Brain pericyte (primary cell): Measurements from ENCODE around the gene P2RY13.

ENCODE experiments used
- DNase-seq: peaks from one replicate; pipeline ENCODE4 v3.0.0-alpha.2; 2012; ENCODE audit warnings: low read depth, low spot score

P2RY13 gene

DNA sequence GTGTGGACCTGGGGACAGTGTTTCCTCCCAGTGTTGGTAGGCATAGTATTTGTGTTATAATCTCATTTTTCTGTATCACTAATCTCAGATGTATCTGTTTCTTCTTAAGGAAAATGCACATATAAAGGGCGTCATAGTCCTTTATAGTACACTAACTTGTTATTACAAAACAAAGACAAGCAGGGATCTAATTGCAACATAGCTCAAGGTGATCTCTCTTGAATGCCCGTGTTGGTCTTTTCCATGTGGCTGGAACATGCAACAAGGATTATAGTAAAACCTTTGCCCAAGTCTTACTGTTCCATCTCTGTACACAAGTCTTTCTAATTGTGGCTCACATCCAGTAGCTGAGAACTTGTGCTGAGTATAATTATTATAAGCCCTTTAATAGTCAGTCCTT is 9.2 kb downstream of the P2RY13 start:
- no peak for DNase-seq

DNA sequence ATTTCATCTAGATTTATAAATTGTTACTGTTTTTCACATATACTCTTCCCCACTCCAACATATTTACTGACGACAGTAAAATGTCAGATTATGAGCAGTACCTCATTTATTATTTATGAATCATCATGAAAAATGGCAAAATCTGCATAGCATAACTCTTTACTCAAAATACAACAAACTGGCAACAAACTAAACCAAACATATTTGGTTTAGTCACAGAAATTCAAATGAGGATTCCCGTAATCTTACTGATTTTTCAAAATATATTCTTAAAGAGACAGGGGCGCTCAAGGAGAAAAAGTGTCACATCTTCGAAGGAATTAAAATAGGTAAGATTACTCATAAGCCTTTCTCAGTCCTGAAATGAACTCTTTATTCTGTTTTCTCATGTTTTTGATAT is 9.7 kb downstream of the P2RY13 start:
- no peak for DNase-seq

DNA sequence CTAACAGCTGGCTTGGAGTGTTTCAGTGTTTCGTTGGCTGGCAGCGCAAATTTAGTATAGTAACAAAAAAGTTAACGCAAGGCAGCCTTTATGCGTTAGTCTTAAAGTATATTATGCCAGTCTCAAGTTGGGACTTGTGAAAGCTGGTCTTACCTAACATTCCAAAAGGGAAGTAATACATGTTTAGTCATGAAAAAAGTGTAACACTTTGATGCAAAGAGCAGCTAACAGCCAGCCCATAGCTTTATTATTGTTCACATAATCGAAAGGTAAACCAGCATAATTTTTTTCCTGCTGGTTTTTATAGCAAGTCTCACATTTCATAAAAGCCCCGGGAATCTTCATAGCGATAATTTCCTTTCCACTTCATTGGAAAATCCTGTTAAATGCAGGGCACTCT is 10.4 kb downstream of the P2RY13 start:
- no peak for DNase-seq

DNA sequence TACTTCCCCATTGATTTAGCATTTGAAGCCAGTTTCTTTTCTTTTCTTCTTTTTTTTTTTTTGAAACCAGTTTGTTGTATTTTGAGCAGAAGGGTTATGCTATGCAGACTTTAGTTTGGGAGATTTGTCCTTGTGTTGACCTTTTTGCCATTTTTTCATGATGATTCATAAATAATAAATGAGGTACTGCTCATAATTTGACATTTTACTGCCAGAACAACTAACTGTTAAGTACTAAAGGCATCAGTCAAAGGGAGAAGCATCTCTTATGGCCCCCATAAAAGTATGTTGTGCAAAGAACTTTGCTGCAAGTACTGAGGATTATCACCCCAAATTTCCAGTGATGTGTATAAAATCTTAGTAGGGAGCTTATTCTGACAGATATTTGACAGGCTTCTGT is 11.0 kb downstream of the P2RY13 start:
- no peak for DNase-seq

DNA sequence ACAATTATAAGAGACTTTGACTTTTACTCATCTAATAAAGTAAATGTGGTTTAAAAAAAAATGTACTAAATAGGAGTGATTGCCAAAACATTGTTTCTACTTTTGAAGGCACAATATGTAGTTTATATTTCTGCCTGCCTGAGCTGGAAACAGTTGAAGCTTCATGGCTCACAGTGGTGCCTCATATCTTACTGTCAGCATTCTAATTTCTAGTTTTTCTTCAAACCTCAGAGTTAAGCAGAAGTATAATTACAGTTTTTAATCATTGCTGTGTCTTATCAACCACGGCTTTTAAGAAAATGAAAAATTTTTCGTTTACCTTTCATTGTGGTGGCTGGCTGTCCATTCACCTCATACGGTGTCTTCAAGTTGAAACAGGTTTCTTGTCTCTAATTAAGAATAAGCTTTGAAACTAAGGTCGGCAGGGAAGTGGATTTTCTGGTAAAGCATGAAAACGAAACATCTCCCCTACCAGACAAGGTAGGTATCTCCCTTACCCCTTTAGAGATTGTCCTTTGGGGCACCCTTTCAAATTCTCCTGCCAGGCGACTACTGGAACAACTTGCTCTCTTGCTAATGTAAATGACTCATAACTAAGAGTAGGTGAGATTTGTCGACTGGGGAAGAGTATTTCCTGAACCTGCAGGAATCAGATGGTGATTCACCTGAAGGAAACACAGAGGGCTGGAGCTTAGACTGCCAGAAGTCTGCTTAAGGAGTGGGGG is 12.9 kb downstream of the P2RY13 start, which contains the start of gene GPR87:
TSS of gene GPR87 (minus strand) at position 554 of the 725 bp plus-strand sequence. CDS start 16,720 bp downstream, outside the sequence.
- no peak for DNase-seq

DNA sequence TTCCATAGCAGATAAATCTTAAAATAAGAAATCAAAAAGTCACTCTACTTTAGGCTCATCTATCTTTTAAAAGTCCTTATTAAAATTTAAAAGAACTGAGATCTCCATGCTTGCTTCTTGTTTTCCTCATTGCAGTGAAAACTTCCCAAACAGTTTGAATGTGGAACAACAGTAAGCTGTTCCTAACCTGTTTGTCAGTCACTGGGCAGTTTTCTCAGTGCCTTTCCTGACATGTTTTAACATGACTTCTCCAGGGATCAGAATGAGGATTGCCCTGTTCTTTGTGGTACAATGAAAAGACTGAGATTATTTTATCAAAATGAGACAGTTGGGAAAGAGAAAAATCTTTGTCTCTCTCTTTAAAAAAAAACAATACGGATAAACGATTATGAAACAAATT is 13.5 kb downstream of the P2RY13 start:
- no peak for DNase-seq

DNA sequence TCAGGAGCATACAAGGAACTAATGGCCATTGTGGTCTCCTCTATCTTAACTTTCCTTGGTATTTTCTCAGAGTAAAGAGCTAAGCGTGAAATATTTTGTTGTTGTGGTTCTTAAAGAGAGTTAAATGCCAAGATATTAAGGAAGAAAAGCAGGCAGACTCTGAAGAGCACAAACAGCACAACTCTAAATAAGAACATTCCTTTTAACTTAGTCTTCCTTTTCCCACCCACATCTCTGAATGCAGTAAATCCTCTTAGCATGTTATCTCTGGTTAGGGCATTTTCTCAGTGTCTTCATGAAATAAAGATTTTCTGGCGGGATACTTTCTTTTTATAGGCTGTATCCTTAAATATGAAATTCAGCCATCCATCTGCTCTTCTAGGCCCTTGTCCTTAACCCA is 14.2 kb downstream of the P2RY13 start:
- DNase-seq: no peak

DNA sequence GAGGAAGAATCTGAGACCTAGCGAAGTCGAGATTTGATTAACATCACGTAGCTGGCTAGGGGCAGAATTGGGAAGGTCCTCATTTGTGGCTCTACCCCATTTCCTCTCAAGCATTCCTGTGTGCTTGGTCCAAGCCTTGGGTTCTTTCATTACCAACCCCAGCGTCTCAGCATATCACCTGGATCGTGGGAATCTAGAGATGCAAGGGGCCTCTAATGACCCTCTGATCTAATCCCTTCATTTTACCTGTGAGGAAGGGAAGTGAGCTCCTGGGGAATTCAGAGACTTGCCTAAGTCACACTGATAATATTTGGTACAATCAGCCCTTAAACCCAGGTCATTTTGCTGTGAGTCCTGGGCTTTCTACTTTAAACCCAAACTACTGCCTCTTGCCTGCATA is 14.8 kb downstream of the P2RY13 start:
- DNase-seq: no peak

DNA sequence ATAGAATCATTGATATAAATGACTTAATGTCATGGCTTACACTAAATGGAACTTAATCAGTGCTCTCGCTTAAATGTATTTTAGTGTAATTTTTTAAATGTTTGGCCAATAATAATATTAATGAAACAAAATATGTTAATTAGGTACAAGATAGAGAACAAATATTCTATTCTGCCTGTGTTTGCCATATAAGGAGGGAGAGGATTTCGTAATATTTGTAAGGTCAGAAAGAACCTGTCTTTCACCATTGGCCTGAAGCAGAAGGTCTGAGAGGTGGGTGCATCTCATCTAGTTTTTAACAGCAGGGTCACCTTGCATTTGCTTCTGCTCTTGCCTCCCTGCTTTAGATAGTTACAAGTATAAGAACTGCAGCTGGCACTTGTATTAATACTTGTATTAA is 15.2 kb downstream of the P2RY13 start:
- no peak for DNase-seq

DNA sequence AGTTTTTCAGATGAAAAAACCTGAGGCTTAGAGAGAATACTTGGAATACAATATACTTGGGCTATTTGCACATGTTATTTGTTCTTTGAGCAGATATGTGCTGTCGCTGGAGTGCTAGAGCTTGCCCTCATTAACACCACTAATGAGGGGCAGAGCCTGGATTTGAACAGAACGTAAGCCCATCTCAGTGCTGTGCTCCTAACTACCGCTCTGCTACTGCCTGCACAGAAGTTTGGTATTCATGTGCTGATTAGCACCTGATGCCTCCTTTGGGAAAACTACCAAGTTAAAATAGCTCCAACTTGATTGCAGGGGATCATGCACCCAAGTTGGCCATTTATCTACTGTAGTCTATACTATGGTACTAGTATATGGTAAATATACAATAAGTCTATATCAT is 16.4 kb downstream of the P2RY13 start:
- no peak for DNase-seq

DNA sequence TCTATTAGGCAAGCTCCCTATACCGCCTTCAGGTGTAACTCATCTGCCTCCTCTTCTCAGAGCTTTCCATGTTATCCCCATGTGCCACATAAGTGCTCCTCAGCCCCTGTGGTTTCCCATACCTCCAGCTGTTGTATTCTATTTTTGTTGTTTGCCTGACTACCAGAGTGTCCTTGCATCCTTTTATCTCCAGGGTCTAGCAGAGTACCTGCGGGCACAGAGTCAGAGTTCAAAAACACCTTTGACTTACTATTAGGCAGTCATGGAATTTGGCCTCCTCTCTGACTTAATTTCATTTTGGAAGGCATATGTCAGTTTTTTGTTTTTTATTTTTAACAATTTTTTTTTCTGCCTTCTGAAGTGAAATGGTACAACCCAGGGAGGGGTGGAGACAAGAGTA is 19.8 kb downstream of the P2RY13 start:
- DNase-seq: no peak

DNA sequence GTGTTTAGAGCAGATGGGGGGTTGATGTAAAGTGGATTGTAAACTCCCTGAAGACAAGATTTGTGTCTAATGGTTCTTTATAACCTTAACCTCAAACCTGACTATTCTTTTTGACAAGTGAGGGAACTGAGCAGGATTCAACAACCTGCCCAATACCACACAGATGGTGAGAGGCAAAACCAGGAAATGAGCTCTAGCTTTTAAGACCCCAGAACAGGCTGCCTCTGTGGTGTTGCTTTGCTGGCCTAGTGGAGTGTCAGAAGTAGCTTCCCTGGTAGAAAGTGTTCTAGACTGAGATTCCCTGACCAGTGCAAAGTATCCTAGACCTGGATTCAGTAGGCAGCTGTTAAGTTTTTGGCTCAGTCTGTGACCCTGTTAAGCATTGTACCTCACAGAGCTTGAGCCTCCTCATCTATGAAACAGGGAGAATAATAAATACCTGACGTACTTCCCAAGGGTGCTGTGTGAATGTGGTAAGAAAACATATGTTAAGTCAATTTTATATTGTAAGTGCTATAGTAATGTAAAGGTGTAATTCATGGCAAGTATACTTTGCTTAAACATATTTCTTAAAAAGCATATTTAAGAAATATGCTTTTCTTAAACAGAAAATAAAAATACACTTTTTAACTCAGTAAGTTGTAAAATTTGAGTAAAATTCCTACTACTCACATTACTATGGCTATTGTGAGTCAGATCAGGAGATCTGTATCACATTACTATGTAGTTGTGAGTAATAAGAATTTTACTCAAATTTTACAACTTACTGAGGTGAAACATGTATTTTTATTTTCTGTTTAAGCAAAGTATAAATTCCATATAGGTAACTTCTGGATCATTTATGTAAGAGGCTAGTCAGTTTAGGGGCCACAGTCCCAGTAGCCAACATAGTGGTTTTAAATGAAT is 21.5 kb downstream of the P2RY13 start:
- no peak for DNase-seq

DNA sequence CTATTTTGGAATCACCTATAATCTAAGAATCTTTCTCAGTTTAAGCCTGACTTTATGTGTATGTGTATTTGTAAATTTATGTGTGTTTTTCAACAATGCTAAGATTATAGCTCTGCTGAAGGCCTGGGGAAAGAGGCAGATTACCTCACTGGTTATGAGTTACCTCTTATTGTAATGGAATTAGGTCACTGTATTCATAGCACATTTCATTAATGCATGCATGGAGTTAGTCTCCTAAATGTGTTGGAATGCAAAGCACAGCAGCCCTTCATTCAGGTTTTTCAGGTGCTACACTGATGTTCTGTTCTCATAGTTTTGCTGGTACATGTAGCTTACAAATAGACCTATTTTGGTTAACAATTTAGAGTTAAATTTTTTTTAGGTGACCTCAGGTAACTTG is 22.2 kb downstream of the P2RY13 start:
- no peak for DNase-seq

DNA sequence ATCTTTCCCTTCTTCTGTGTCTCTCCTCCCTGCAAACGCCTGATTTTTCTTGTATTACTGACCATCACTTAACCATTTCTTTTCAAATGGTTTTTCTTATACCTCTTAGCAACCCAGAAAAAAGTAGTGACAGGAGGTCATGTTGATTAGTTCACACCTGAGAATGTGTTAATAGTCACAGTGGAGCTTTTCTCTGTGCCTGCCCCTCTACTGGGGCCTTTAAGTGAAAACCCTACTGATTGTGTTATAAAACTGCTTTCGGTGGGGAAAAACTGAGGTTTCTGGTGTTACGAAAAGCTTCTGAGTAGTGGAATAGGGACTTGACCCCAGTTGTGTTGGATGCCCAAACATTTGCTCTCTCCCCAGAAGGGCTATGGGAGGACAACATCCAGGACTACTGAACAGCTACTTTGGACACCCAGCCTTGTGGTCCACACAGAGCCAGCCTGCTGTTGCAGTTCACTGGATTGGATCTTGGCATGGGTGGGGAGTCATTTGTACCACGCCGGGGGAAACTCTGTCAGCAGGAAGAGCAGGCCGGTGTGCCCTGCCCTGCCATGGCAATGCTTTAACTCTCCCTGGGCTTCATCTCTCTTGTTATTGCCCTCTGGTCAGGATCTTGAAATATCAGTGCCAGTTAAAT is 23.1 kb downstream of the P2RY13 start:
- no peak for DNase-seq

DNA sequence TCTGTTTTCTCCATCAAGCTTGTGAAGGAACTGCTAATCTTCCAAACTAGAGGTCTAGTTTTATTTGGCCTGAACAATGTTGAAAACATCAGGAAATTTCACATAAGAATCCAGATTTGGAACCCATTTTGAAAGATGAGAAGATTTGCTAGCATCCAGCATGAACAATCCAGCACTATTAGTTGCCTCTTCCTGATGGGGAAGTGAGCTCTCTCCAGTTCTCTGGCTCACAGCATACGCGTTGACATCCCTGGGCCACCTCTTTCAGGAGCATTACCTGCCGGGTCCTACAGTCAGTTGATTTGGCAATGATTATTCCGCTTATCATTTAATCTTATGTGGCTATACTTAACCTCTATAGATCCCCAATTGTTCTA is 23.6 kb downstream of the P2RY13 start:
- DNase-seq: no peak

DNA sequence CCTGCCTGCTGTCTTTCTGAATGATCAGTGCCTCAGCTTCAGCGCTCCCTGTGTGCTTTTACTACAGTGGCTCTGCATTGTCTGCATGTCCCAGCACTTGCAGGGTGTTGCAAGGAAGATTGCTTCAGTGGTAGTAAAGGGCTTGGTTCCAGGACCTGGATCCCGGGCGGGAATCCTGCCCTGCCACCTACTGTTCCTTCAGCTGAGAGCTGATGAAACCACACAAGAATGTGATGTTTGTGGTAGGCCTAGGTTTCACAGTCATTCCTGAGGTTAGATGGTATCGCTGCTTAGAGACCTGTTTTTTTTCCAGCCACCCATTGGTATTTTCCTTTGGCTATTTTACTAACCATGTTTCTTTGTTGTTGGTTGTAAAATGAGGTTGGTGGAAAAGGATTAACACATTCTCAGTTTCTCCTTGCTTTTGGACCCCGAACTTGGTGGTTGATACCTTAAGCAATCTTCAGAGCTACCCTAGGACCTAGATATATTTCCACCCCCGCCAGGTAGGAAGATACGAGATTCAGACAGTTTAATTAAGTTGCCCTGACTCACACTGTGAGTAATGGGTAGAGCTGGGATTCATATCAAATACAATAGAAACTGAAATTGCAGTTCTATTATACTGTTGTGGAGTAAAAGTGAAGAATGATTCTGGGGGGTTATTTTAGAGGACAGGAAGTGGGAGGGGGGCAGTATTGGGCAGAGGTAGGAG is 24.1 kb downstream of the P2RY13 start:
- DNase-seq: peak; percentile 74

DNA sequence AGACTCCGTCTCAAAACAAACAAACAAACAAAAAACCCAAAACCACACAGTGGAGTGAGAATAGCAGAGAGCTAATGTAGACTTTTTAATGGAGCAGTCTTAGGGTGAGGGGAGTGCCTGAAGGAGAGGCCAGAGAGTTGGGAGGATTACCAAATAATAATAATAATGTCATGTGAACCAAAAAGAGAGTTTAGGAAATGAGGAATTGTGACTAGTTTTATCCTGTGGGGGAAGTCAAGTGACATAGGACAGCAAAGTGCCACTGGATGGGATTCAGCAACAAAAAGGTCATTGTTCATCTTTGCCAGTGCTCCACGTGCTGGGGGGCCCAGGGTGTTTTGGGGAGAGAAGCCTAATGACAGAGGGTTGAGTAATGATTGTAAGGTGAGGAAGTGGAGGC is 25.6 kb downstream of the P2RY13 start:
- DNase-seq: no peak

DNA sequence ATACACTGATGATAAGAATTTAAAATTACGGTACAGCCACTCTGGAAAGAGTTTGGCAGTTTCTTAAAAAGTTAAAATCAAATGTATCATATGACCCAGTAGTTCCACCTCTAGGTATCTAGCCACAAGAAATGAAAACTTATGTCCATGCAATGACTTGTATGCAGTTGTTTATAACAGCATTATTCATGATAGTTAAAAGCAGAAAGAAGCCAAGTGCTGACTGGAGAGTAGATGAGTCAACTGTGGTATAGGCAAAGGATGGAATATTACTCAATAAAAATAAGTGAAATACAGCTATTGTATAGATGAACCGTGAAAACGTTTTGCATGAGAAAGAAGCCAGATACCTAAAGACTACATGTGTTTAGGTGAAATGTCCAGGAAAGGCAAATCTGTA is 27.6 kb downstream of the P2RY13 start:
- no peak for DNase-seq

DNA sequence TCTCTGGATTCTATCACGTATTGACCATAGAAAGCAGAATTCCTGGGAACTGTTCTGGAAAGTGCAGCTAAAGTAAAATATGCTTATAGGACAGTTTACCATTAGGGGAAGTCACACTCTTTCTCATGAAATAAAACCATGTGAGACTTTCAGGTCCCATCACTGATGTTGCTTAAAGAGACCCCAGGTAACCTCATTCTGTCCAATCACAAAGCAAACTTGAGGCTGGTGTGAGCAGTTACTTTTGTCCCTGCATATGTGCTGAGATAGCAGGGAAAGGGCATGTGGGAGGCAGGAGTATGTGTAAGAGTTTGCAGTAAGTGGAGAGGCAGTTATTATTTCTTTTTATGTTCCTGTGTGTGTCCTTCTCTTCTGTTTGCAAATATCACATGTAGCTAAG is 28.8 kb downstream of the P2RY13 start:
- no peak for DNase-seq

DNA sequence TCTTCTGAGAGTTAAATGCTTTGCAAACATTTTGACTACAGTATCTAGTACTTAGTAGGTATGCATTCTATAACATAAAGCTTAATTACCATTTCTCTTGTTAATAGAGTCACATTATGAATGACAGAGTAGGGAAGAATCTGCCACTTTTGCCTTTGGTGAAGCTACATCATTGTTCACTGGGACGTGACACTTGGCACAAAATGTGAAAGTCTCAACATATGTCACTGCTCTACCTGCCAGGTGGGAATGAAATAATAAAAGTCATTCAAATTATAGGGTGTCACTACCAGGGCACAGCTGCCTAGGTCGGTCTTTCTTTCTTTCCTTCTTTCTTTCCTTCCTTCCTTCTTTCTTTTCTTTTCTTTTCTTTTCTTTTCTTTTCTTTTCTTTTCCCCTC is 30.3 kb downstream of the P2RY13 start:
- DNase-seq: no peak

DNA sequence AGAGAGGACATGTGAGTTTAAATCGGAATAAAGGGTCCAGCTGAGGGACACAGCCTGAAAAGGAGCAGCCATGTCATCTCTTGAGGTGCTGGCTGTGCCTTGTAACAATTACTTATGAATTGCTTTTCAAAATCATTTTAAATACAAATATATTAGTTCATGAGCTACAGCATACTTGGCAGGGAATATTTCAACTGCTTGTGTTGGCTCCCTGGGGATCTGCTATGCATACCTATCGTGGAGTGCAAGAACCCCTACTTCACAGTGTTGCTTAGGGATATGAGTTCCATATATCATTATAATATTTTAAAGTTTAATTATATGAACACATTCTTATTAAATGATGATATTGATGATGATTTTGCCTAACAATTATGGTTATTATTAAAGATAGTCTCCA is 31.9 kb downstream of the P2RY13 start:
- DNase-seq: no peak

DNA sequence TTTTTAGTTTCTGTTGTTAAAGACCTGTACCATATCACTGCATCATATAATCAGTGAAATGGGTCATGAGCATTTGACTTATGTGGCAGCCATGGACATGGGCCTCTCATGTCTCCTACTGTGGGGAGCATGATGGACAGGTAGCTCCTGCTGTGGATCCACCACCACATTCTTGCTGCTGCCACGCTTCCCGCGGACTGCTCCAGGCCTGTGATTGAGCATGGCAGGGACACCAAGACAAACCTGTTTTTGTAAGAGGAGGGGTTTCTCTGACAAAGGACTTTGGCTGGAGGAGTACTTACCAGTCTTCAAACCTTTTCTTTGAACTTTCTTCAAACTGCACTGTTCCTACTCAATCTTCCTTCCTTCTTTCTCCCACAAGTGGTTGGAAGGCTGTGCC is 33.1 kb downstream of the P2RY13 start:
- no peak for DNase-seq
